Retinal pigment epithelial cell (primary cell): ENCODE data around the gene LRP5.

Source experiments
- DNase-seq: peaks from one replicate; pipeline ENCODE4 v3.0.0-alpha.2; 2010; ENCODE audit warnings: low read depth
- H3K4me3 ChIP-seq: 2 replicates; pipeline ENCODE4 v1.5.1; 2011; ENCODE audit warnings: mild to moderate bottlenecking, low read length, control low read depth, moderate library complexity
- TF ChIP-seq, protein P1 (sequence below): conservative IDR thresholded peaks from 2 replicates; pipeline ENCODE4 v1.5.1; 2011; ENCODE audit warnings: low read depth, low read length, control low read depth, inconsistent platforms

LRP5 gene

DNA sequence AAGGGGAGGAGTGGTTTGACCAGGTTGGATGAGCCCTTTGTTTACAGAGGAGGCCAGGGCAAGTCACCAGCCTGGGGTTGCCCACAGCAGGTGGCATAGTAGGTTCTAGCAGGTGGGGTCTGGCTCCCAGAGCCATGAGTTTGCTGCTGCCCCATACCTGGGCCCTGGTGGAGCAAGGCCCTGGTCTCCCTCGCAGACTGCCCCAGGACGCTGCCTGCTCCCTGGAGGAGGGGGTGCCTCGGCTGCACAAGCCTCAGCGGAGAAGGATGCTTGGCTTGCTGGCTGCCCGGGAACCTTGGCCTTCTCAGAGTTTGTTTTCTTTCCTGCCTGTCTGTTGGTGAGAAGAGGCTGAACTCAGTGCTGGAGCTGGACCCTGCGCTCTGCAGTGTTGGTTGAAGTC is 54.9 kb downstream of the LRP5 start:
- no peak overlapping the region for H3K4me3 ChIP-seq
- TF ChIP-seq, protein P1, sequence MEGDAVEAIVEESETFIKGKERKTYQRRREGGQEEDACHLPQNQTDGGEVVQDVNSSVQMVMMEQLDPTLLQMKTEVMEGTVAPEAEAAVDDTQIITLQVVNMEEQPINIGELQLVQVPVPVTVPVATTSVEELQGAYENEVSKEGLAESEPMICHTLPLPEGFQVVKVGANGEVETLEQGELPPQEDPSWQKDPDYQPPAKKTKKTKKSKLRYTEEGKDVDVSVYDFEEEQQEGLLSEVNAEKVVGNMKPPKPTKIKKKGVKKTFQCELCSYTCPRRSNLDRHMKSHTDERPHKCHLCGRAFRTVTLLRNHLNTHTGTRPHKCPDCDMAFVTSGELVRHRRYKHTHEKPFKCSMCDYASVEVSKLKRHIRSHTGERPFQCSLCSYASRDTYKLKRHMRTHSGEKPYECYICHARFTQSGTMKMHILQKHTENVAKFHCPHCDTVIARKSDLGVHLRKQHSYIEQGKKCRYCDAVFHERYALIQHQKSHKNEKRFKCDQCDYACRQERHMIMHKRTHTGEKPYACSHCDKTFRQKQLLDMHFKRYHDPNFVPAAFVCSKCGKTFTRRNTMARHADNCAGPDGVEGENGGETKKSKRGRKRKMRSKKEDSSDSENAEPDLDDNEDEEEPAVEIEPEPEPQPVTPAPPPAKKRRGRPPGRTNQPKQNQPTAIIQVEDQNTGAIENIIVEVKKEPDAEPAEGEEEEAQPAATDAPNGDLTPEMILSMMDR, result no peak
- DNase-seq, result no peak

DNA sequence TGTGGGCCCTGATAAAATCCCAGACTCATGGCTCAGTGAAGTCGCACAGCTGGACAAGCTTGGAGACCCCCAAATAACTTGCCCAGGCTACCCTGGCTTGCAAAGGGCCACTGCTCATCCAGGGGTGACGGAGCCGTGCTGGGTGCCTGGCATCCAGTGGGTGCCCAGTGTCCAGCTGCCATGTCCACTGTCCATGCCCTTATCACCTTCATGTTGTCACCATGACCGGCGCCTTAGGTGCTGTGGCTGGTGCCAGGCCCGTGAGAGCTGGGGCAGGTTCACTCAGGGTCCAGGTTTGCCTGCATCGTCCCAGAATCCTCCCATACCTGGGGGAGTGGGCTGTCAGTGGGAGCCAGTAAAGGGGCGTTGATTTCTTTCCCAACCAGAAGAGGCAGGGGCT is 57.4 kb downstream of the LRP5 start:
- H3K4me3 ChIP-seq, result no peak overlapping the region
- no peak for DNase-seq
- TF ChIP-seq, protein P1, result no peak

DNA sequence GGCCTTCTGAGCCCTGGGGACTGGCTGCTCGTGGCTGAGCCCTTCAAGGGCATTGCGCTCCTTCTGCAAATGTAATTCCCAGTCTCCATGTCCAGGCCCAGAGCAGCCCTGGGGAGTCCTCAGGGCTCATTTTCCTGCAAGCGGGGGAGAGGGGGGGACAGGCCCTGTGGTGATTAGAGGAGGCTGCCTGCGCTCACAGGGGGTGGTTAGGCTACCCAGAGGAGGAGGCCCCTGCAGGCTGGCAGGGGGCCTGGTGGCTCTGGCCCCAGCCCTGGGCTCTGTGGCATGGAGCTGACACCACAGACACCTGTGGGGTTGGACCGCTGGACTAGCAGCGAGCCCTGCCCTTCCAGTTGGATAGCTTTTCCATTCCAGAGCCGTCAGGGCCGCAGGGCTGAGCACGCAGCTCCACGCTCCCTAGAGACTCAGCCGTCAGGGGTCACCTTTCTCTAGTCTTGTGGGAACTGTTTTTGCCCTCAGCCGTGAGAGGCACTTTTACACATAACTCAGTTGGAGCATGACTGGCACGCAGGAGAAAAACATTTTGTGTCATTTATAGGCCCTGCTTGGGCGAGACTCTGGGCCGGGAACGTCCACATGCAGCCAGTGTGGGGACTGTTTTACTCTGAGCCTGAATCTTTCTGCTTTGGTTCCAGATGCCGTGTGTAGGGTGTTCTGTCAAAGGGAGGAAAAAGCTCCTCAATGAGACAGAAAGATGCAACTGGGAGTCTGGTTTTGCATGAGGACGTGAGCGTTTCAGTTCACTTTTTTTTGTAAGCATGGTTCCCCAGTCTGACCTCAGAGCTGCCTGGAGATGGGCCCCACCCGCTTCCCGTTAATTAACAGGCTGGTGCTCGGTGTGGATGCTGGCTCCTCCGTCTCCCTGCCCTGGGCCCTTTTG is 58.1 kb downstream of the LRP5 start:
- H3K4me3 ChIP-seq, result no peak overlapping the region
- DNase-seq, result no peak
- TF ChIP-seq, protein P1, result no peak

DNA sequence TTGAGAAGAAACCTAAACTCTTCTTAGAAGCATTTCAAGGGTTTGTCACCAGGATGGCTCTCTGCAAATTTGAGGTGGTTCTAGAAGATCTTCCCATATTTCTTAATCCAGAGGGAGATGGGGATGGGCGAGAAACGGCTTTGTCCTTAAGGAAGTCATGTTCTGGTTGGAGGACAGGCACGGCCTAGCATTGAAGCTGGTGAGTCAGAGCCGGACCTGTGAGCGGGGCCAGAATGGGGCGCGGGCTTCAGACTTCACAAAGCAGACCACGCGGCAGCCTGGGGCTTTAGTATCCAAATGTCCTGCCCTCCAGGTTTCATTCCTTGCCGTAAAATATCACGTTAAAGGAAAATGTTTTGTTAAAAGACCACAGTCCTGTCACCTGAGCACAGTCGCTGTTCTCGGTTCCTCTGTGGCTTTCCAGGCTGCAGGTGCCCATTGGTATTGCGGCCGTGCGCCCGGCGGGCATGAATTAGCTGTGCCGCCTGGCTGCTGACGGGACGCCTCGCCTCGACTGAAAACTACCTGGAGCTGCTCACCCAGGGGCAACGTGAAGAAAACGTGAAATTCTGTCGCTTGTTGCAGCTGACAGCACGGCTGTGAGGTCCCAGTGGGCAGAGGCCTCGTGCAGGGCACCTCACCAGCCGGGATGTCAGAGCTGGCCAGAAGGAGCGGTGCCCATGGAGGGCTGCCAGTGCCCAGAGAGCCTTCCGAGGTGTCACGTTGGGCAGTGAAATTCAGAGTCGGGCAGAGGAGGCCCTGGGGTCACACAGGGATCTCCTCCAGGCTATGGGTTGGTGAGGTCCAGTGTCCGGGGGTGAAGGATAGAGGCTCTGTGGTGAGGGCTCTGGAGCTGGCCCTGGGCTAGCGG is 59.0 kb downstream of the LRP5 start:
- peak; percentile 63 for DNase-seq
- TF ChIP-seq, protein P1, result no peak
- no peak overlapping the region for H3K4me3 ChIP-seq

DNA sequence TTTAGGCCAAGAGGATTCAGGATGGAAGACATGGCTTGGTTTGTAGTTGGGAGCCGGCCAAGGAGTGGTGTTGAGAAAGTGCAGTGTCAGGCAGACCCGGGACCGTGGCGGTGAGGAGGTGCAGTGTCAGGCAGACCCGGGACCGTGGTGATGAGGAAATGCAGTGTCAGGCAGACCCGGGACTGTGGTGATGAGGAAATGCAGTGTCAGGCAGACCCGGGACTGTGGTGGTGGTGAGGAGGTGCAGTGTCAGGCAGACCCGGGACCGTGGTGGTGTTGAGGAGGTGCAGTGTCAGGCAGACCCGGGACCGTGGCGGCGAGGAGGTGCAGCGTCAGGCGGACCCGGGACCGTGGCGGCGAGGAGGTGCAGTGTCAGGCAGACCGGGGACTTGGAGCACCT is 59.7 kb downstream of the LRP5 start:
- TF ChIP-seq, protein P1, result no peak
- DNase-seq, result no peak
- H3K4me3 ChIP-seq, result no peak overlapping the region

DNA sequence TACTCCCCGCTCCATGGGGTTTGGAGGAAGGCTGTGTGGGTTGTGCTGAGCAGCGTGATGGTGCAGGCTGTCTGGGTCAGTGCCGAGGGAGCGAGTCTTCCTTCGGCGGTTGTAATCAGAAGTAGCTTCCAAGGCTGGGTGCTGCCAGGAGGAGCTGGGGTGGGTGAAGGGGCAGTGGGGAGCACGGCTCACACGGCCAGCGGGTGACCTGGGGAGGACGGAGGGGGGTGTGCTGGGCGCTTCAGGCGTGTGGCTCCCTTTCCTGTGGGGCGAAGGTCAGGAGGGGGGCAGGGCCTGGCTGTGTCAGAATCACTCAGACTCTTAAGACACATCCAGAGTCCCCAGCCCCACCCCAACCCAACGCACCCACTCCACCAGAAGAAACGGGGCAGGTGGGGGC is 60.2 kb downstream of the LRP5 start:
- no peak for DNase-seq
- H3K4me3 ChIP-seq, result no peak overlapping the region
- TF ChIP-seq, protein P1, result no peak
